H9 (cell line): ENCODE data around the gene GAP43. TPM values are rescaled to one million over a fixed set of nuclear protein-coding genes. Genes with fewer than 3 reads are reported as not detected.

ENCODE experiments used
- DNase-seq: peaks from one replicate; pipeline ENCODE4 v3.0.0-alpha.2; 2017
- H2AFZ ChIP-seq: one replicate; pipeline ENCODE4 v1.6.1; 2013; ENCODE audit warnings: mild to moderate bottlenecking, low read length, control low read depth, moderate library complexity
- H2AK5ac ChIP-seq: 2 replicates; pipeline ENCODE4 v1.6.1; 2013; ENCODE audit warnings: low read length, control low read depth, mixed read lengths; ENCODE audit not compliant: insufficient read length
- H2BK120ac ChIP-seq: one replicate; pipeline ENCODE4 v1.6.1; 2013; ENCODE audit warnings: low read depth, mild to moderate bottlenecking, low read length, control low read depth, inconsistent platforms; ENCODE audit not compliant: poor library complexity, severe bottlenecking
- H2BK12ac ChIP-seq: 2 replicates; pipeline ENCODE4 v1.6.1; 2013; ENCODE audit warnings: low read length, control low read depth, mixed read lengths, low read depth; ENCODE audit not compliant: insufficient read length
- H2BK15ac ChIP-seq: 2 replicates; pipeline ENCODE4 v1.6.1; 2013; ENCODE audit warnings: low read depth, low read length, control low read depth
- H2BK20ac ChIP-seq: one replicate; pipeline ENCODE4 v1.6.1; 2013; ENCODE audit warnings: low read depth, mild to moderate bottlenecking, low read length, control low read depth, inconsistent platforms; ENCODE audit not compliant: poor library complexity, severe bottlenecking
- H2BK5ac ChIP-seq: 2 replicates; pipeline ENCODE4 v1.6.1; 2013; ENCODE audit warnings: low read length, control low read depth, mixed read lengths; ENCODE audit not compliant: insufficient read length
- H3K14ac ChIP-seq: 2 replicates; pipeline ENCODE4 v1.6.1; 2013; ENCODE audit warnings: low read length, control low read depth; ENCODE audit not compliant: insufficient read depth
- H3K18ac ChIP-seq: 2 replicates; pipeline ENCODE4 v1.6.1; 2013; ENCODE audit warnings: low read depth, mild to moderate bottlenecking, mixed read lengths, low read length, control low read depth; ENCODE audit not compliant: insufficient read length
- H3K23ac ChIP-seq: 2 replicates; pipeline ENCODE4 v1.6.1; 2013; ENCODE audit warnings: low read length, control low read depth, mixed read lengths, low read depth; ENCODE audit not compliant: insufficient read length
- H3K23me2 ChIP-seq: 2 replicates; pipeline ENCODE4 v1.6.1; 2013; ENCODE audit warnings: low read depth, mild to moderate bottlenecking, mixed read lengths, low read length, control low read depth; ENCODE audit not compliant: insufficient read length, poor library complexity, severe bottlenecking
- H3K27ac ChIP-seq: 2 replicates; pipeline ENCODE4 v1.5.1; 2013; ENCODE audit warnings: low read length, control low read depth, mixed read lengths, low read depth; ENCODE audit not compliant: insufficient read length
- H3K27me3 ChIP-seq: 2 replicates; pipeline ENCODE4 v1.6.1; 2013; ENCODE audit warnings: low read length, control low read depth, inconsistent platforms; ENCODE audit not compliant: insufficient read depth
- H3K4ac ChIP-seq: 2 replicates; pipeline ENCODE4 v1.6.1; 2013; ENCODE audit warnings: low read depth, mild to moderate bottlenecking, control low read depth, inconsistent platforms, low read length, moderate library complexity
- H3K4me1 ChIP-seq: 2 replicates; pipeline ENCODE4 v1.6.1; 2013; ENCODE audit warnings: low read length, control low read depth, inconsistent platforms; ENCODE audit not compliant: insufficient read depth
- H3K4me2 ChIP-seq: 2 replicates; pipeline ENCODE4 v1.6.1; 2013; ENCODE audit warnings: low read length, control low read depth, mixed read lengths; ENCODE audit not compliant: insufficient read length, insufficient read depth
- H3K56ac ChIP-seq: 2 replicates; pipeline ENCODE4 v1.6.1; 2013; ENCODE audit warnings: low read depth, mild to moderate bottlenecking, mixed read lengths, low read length, control low read depth; ENCODE audit not compliant: insufficient read length
- H3K79me1 ChIP-seq: 2 replicates; pipeline ENCODE4 v1.6.1; 2013; ENCODE audit warnings: low read depth, mild to moderate bottlenecking, moderate library complexity, low read length, control low read depth, inconsistent platforms; ENCODE audit not compliant: insufficient read depth, poor library complexity, severe bottlenecking
- H3K79me2 ChIP-seq: 2 replicates; pipeline ENCODE4 v1.6.1; 2013; ENCODE audit warnings: low read length, control low read depth, inconsistent platforms; ENCODE audit not compliant: insufficient read depth
- H3K9ac ChIP-seq: 2 replicates; pipeline ENCODE4 v1.6.1; 2013; ENCODE audit warnings: low read length, control low read depth, mixed read lengths; ENCODE audit not compliant: insufficient read length; ENCODE audit errors: extremely low read depth
- H3K9me3 ChIP-seq: one replicate; pipeline ENCODE4 v1.6.1; 2013; ENCODE audit warnings: low read depth, low read length, inconsistent platforms; ENCODE audit not compliant: control insufficient read depth
- H3T11ph ChIP-seq: one replicate; pipeline ENCODE4 v1.6.1; 2013; ENCODE audit warnings: mild to moderate bottlenecking, low read length, control low read depth, inconsistent platforms
- H4K20me1 ChIP-seq: one replicate; pipeline ENCODE4 v1.6.1; 2013; ENCODE audit not compliant: control insufficient read depth, insufficient read length, insufficient read depth
- H4K5ac ChIP-seq: 2 replicates; pipeline ENCODE4 v1.6.1; 2013; ENCODE audit warnings: low read depth, mild to moderate bottlenecking, mixed read lengths, low read length, control low read depth; ENCODE audit not compliant: insufficient read length
- H4K8ac ChIP-seq: replicated peaks from 2 replicates; pipeline ENCODE4 v1.6.1; 2013; ENCODE audit warnings: low read length, control low read depth, mixed read lengths, low read depth; ENCODE audit not compliant: insufficient read length
- H4K91ac ChIP-seq: 2 replicates; pipeline ENCODE4 v1.6.1; 2013; ENCODE audit warnings: low read depth, mild to moderate bottlenecking, moderate library complexity, mixed read lengths, low read length, control low read depth; ENCODE audit not compliant: insufficient read length
- H3K27ac Mint-ChIP-seq, 3 experiments: 2 replicates in 2 of 3; 3 replicates in 1 of 3; pipeline ENCODE4 v1.8.0; 2020 to 2021; ENCODE audit warnings: mixed read lengths in 3 of 3, mild to moderate bottlenecking in 1 of 3, moderate library complexity in 1 of 3
- H3K27me3 Mint-ChIP-seq: 2 replicates; pipeline ENCODE4 v1.8.0; 2021; ENCODE audit warnings: low read depth, mild to moderate bottlenecking, moderate library complexity, mixed read lengths
- H3K36me3 Mint-ChIP-seq, 3 experiments: 2 replicates in 2 of 3; 3 replicates in 1 of 3; pipeline ENCODE4 v1.8.0; 2020 to 2021; ENCODE audit warnings: low read depth in 3 of 3, mixed read lengths in 3 of 3; ENCODE audit not compliant: insufficient read depth in 1 of 3
- H3K4me1 Mint-ChIP-seq, 2 experiments: 2 replicates each; pipeline ENCODE4 v1.8.0; 2020; ENCODE audit warnings: mixed read lengths in 2 of 2
- H3K4me3 Mint-ChIP-seq, 2 experiments: 2 replicates in 1 of 2; 3 replicates in 1 of 2; pipeline ENCODE4 v1.8.0; 2020 to 2021; ENCODE audit warnings: mild to moderate bottlenecking in 2 of 2, mixed read lengths in 2 of 2, moderate library complexity in 1 of 2
- H3K9me3 Mint-ChIP-seq, 2 experiments: 2 replicates in 1 of 2; 3 replicates in 1 of 2; pipeline ENCODE4 v1.8.0; 2020; ENCODE audit warnings: mild to moderate bottlenecking in 2 of 2, mixed read lengths in 2 of 2, moderate library complexity in 1 of 2
- CTCF ChIP-seq: fragments of 200-600 bp; sonication (generic); conservative IDR thresholded peaks from 3 replicates; pipeline ENCODE4 v1.8.0; 2021; ENCODE audit warnings: antibody characterized with exemption, mild to moderate bottlenecking
- WGBS: extraction: QIAGEN DNeasy Blood & Tissue Kit; methylation state at CpG from one replicate; pipeline ENCODE4 v1.1.7; 2013; ENCODE audit warnings: missing lambda C conversion rate, low lambda C conversion rate, mixed read lengths; ENCODE audit not compliant: insufficient read length; ENCODE audit errors: extremely low coverage; 5-methylcytosine and 5-hydroxymethylcytosine counted together
- total RNA-seq: library from RNA; stranded (reverse); gene quantifications from 2 replicates; pipeline ENCODE4 v1.2.1, GENCODE V29; 2021

GAP43 gene
- total RNA-seq, 1 experiment from 2014 or later: 12.8 TPM

- peaks cover 39 to 44% of the 10 kb centered on the region in 2 experiments for H3K4me1 Mint-ChIP-seq
- Histone ChIP-seq H2BK20ac (no peak overlapping the region), H3K18ac (no peak overlapping the region), H2BK12ac (no peak overlapping the region), H4K5ac (no peak overlapping the region), H3K4me2 (peak overlapping the region; percentile 37), H2AK5ac (no peak overlapping the region), H3K23ac (no peak overlapping the region), H3K79me2 (no peaks in the 10 kb centered on the region; the same call in 1 of the 2 replicates), H4K20me1 (no peaks in the 10 kb centered on the region), H3K4ac (no peak overlapping the region), H2BK120ac (no peak overlapping the region), H3K9ac (no peak overlapping the region), H2BK5ac (no peak overlapping the region), H3K56ac (no peak overlapping the region), H3K14ac (no peak overlapping the region), H2BK15ac (no peak overlapping the region), H3K9me3 (no peaks in the 10 kb centered on the region), H4K91ac (no peak overlapping the region), H3K27me3 (no peaks in the 10 kb centered on the region), H3K79me1 (no peaks in the 10 kb centered on the region), H4K8ac (no peak overlapping the region), H3K4me1 (peaks cover 11% of the 10 kb centered on the region; the same call in 1 of the 2 replicates), H3T11ph (no peak overlapping the region), H3K23me2 (peaks cover 10% of the 10 kb centered on the region), H2AFZ (no peak overlapping the region), H3K27ac (no peak overlapping the region)
- H3K4me3 Mint-ChIP-seq: peak overlapping the region in 1 of 2 experiments; percentile 38; a peak in 2 of 5 replicates
- TF ChIP-seq CTCF: no peak
- H3K27me3 Mint-ChIP-seq: peaks cover 15% of the 10 kb centered on the region
- DNase-seq: no peak
- H3K36me3 Mint-ChIP-seq: no peaks in the 10 kb centered on the region
- H3K9me3 Mint-ChIP-seq: no peaks in the 10 kb centered on the region; a peak in 1 of 5 replicates
- WGBS: no CpG with 5 or more reads among the region's 3 CpGs
- H3K27ac Mint-ChIP-seq: no peak overlapping the region
Observed at GRCh38 chr3:115627180-115628074, 4.1 kb downstream of the GAP43 start.
